IMR-90 (cell line): ENCODE measurements around the gene RNF31.

ENCODE experiments used
- CEBPB ChIP-seq: IDR thresholded peaks from 2 replicates; pipeline ENCODE4 v1.6.1; 2012; ENCODE audit warnings: low read depth, low read length, improper control_type of control experiment
- CHD1 ChIP-seq: IDR thresholded peaks from 2 replicates; pipeline ENCODE4 v1.6.1; 2012; ENCODE audit warnings: low read depth, low read length, improper control_type of control experiment
- MAFK ChIP-seq: IDR thresholded peaks from 2 replicates; pipeline ENCODE4 v1.6.1; 2012; ENCODE audit warnings: low read depth, low read length, improper control_type of control experiment
- MAZ ChIP-seq: IDR thresholded peaks from 2 replicates; pipeline ENCODE4 v1.6.1; 2012; ENCODE audit warnings: low read depth, mild to moderate bottlenecking, low read length, improper control_type of control experiment, moderate library complexity, borderline replicate concordance
- MXI1 ChIP-seq: IDR thresholded peaks from 2 replicates; pipeline ENCODE4 v1.6.1; 2012; ENCODE audit warnings: low read depth, mild to moderate bottlenecking, low read length, moderate library complexity, borderline replicate concordance
- POLR2A ChIP-seq: IDR thresholded peaks from 2 replicates; pipeline ENCODE4 v1.6.1; 2012; ENCODE audit warnings: mild to moderate bottlenecking, low read depth, low read length
- RAD21 ChIP-seq: IDR thresholded peaks from 2 replicates; pipeline ENCODE4 v1.6.1; 2012; ENCODE audit warnings: low read length, improper control_type of control experiment
- RFX5 ChIP-seq: IDR thresholded peaks from 2 replicates; pipeline ENCODE4 v1.8.0; 2012; ENCODE audit warnings: low read depth, mild to moderate bottlenecking, low read length, moderate library complexity
- SMC3 ChIP-seq: fragments of 150-350 bp; IDR thresholded peaks from 2 replicates; pipeline ENCODE4 v1.6.1; 2016; ENCODE audit warnings: low read depth, mild to moderate bottlenecking, antibody characterized with exemption, low read length, moderate library complexity
- TF ChIP-seq, protein P1 (sequence below): conservative IDR thresholded peaks from 2 replicates; pipeline ENCODE4 v1.5.1; 2012; ENCODE audit warnings: mild to moderate bottlenecking, low read depth, low read length, improper control_type of control experiment
- TF ChIP-seq, protein P2 (sequence below): fragments of 150-350 bp; IDR thresholded peaks from 2 replicates; pipeline ENCODE4 v1.6.1; 2016; ENCODE audit warnings: low read depth, mild to moderate bottlenecking, low read length, moderate library complexity, borderline replicate concordance
- TF ChIP-seq, protein P3 (sequence below): fragments of 150-350 bp; IDR thresholded peaks from 2 replicates; pipeline ENCODE4 v1.6.1; 2017; ENCODE audit warnings: mild to moderate bottlenecking, antibody characterized with exemption, low read length, low read depth

DNA sequence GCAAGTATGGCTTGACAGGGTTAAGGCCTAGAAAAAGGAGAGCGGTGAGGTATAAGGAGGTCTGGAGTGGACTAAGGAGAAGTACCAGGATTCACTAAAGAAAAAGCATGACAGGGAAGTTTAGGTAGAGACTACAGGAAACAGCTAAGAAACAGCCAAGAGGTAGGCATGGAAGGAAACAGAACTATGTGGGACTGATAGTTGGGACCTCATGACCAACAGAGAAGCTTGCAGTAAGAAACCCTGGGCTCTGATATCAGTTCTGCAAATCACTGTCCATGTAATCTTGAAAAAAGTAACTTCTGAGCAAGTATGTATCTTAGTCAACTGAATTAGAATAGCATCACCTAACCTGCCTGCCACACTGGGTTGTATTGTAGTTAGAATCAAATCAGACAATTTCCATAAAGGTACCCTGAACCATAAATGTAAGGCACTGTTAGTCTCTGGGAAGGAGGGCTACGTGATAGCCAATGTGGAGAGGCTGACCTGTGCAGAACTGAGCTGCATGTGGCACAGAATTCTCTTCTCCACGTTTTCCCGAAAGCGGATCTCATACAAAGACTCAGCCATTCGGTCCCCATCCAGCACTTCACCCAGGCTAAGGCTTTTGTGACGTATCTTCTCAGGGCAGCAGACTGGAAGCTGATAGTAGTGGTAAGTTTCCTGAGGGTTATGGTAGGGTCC is 47.0 kb downstream of the RNF31 start:
- TF ChIP-seq, protein P1, sequence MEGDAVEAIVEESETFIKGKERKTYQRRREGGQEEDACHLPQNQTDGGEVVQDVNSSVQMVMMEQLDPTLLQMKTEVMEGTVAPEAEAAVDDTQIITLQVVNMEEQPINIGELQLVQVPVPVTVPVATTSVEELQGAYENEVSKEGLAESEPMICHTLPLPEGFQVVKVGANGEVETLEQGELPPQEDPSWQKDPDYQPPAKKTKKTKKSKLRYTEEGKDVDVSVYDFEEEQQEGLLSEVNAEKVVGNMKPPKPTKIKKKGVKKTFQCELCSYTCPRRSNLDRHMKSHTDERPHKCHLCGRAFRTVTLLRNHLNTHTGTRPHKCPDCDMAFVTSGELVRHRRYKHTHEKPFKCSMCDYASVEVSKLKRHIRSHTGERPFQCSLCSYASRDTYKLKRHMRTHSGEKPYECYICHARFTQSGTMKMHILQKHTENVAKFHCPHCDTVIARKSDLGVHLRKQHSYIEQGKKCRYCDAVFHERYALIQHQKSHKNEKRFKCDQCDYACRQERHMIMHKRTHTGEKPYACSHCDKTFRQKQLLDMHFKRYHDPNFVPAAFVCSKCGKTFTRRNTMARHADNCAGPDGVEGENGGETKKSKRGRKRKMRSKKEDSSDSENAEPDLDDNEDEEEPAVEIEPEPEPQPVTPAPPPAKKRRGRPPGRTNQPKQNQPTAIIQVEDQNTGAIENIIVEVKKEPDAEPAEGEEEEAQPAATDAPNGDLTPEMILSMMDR, result no peak
- no peak for TF ChIP-seq SMC3
- TF ChIP-seq MXI1, result no peak
- no peak for TF ChIP-seq POLR2A
- TF ChIP-seq, protein P2, sequence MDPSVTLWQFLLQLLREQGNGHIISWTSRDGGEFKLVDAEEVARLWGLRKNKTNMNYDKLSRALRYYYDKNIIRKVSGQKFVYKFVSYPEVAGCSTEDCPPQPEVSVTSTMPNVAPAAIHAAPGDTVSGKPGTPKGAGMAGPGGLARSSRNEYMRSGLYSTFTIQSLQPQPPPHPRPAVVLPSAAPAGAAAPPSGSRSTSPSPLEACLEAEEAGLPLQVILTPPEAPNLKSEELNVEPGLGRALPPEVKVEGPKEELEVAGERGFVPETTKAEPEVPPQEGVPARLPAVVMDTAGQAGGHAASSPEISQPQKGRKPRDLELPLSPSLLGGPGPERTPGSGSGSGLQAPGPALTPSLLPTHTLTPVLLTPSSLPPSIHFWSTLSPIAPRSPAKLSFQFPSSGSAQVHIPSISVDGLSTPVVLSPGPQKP, result no peak
- no peak for TF ChIP-seq MAFK
- no peak for TF ChIP-seq CHD1
- no peak for TF ChIP-seq CEBPB
- no peak for TF ChIP-seq RFX5
- no peak for TF ChIP-seq MAZ
- no peak for TF ChIP-seq RAD21
- TF ChIP-seq, protein P3, sequence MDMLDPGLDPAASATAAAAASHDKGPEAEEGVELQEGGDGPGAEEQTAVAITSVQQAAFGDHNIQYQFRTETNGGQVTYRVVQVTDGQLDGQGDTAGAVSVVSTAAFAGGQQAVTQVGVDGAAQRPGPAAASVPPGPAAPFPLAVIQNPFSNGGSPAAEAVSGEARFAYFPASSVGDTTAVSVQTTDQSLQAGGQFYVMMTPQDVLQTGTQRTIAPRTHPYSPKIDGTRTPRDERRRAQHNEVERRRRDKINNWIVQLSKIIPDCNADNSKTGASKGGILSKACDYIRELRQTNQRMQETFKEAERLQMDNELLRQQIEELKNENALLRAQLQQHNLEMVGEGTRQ, result no peak
